Stimulated activated CD4-positive, alpha-beta T cell treated with anti-CD3 and anti-CD28 coated beads, Interleukin-15, amount 100 ng/mL, for 24 hours (primary cell): Measurements from ENCODE around the gene HIF1A.
"Not testable (repeated sequence)": the region's sequence is repeated elsewhere in the genome, so short reads cannot be mapped to it uniquely, and the experiment has no call there.

Experiments used
- DNase-seq: peaks from one replicate; pipeline ENCODE4 v3.0.0-alpha.2; 2020

HIF1A gene

GRCh38 chr14:61750708-61751474, 55.6 kb downstream of the HIF1A start:
- peak; percentile 90 for DNase-seq

GRCh38 chr14:61751475-61751989, 56.2 kb downstream of the HIF1A start:
- DNase-seq: no peak

- DNase-seq: no peak
Observed at GRCh38 chr14:61752626-61753025, 57.3 kb downstream of the HIF1A start.

- DNase-seq: no peak
Observed at GRCh38 chr14:61753631-61754030, 58.3 kb downstream of the HIF1A start.

- no peak for DNase-seq
Observed at GRCh38 chr14:61754627-61755381, 59.5 kb downstream of the HIF1A start.

GRCh38 chr14:61755382-61755742, 60.0 kb downstream of the HIF1A start:
- DNase-seq: not testable (repeated sequence)

- no peak for DNase-seq
Observed at GRCh38 chr14:61756135-61756534, 60.8 kb downstream of the HIF1A start.

GRCh38 chr14:61759878-61760277, 64.6 kb downstream of the HIF1A start:
- DNase-seq: no peak

- DNase-seq: no peak
Observed at GRCh38 chr14:61761557-61761956, 66.2 kb downstream of the HIF1A start.

GRCh38 chr14:61761959-61762786, 66.9 kb downstream of the HIF1A start, which contains the start of gene SNAPC1:
Gene SNAPC1, plus strand, starts transcription at chr14:61762420. Its CDS starts 41 bp downstream, at chr14:61762461.
- peak; percentile 99 for DNase-seq

- DNase-seq: no peak
Observed at GRCh38 chr14:61764342-61765122, 69.2 kb downstream of the HIF1A start.

GRCh38 chr14:61765225-61765943, 70.1 kb downstream of the HIF1A start:
- DNase-seq: no peak

GRCh38 chr14:61766151-61766550, 70.8 kb downstream of the HIF1A start:
- DNase-seq: no peak

- no peak for DNase-seq
Observed at GRCh38 chr14:61768240-61768639, 72.9 kb downstream of the HIF1A start.

GRCh38 chr14:61769893-61770292, 74.6 kb downstream of the HIF1A start:
- no peak for DNase-seq

- no peak for DNase-seq
Observed at GRCh38 chr14:61774861-61775260, 79.5 kb downstream of the HIF1A start.

GRCh38 chr14:61780125-61780524, 84.8 kb downstream of the HIF1A start:
- peak; percentile 14 for DNase-seq

GRCh38 chr14:61797309-61797708, 102.0 kb downstream of the HIF1A start:
- DNase-seq: no peak
